ENCODE data around the gene KIFC1. TPM values are rescaled to one million over a fixed set of nuclear protein-coding genes. Genes with fewer than 3 reads are reported as not detected.

KIFC1 gene
- total and polyA plus RNA-seq, 9 of the 15 experiments (the other 6 are each of a cell fraction or from before 2014, with no cell fraction given): 1.3 to 95.2 (median 76.9) TPM

DNA sequence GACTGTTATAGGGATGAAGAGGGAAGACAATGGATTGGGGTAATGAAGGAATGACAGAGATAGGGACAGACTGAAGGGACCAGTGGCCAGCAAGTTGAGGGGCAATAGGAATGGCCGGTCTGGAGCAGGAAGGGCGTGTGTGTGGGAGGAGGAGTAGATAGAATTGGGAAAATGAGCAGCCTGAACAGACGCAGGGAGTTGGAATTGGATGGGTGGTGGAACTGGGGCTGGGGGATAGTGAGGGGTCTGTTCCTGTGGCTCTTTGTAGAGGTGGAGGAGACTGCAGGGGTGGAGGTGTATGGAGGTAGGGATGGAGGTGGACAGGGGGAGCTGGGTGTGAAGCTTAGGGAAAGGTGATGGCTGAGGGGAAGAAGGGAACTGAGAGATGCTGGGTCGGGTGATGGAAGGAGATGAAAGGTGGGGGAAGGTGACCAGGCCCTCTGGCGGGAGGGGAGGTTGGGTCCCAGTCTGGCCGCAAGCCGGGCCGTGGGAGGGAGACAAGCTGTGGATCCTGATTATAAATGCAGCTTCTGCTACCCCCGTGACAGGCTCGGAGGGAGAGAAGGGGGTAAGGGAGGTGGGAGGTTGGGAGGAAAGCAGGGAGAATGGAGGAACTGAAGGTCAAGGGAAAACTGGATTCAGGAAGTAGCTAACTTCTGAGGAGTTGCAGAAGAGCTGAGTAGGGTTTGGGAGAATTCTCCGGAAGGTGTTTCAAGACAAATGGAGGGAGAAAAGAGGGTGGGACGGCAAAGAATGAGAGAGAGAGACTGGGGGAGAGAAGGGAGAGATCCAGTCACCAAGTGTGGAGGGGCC, 33.4 kb downstream of the KIFC1 start (continued):
- TF ChIP-seq, protein P1, sequence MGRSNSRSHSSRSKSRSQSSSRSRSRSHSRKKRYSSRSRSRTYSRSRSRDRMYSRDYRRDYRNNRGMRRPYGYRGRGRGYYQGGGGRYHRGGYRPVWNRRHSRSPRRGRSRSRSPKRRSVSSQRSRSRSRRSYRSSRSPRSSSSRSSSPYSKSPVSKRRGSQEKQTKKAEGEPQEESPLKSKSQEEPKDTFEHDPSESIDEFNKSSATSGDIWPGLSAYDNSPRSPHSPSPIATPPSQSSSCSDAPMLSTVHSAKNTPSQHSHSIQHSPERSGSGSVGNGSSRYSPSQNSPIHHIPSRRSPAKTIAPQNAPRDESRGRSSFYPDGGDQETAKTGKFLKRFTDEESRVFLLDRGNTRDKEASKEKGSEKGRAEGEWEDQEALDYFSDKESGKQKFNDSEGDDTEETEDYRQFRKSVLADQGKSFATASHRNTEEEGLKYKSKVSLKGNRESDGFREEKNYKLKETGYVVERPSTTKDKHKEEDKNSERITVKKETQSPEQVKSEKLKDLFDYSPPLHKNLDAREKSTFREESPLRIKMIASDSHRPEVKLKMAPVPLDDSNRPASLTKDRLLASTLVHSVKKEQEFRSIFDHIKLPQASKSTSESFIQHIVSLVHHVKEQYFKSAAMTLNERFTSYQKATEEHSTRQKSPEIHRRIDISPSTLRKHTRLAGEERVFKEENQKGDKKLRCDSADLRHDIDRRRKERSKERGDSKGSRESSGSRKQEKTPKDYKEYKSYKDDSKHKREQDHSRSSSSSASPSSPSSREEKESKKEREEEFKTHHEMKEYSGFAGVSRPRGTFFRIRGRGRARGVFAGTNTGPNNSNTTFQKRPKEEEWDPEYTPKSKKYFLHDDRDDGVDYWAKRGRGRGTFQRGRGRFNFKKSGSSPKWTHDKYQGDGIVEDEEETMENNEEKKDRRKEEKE (IDR thresholded peaks at IDR 0.05; ENCODE audit: borderline replicate concordance in 1 of 2, control insufficient read depth in 1 of 2, low read depth in 2 of 2, low read length in 1 of 2): 0 out of 4 replicates have a peak, but pooled peaks of 1 of the 2 experiments have one; percentile 47
- TF ChIP-seq ZNF282 (CRISPR knock-in tag; IDR thresholded peaks at IDR 0.05) (no peak), SAFB2 (IDR thresholded peaks at IDR 0.05; ENCODE audit: borderline replicate concordance, low read depth, low read length, severe bottlenecking) (no peak), PHF8 (IDR thresholded peaks at IDR 0.05; ENCODE audit: borderline replicate concordance, low read length) (peak; percentile 52; the same call in 1 of the 2 replicates), MEIS2 (IDR thresholded peaks at IDR 0.05; ENCODE audit: partially characterized antibody) (peak; percentile 45), ZNF165 (CRISPR knock-in tag; IDR thresholded peaks at IDR 0.05; ENCODE audit: borderline replicate concordance) (no peak), SLC30A9 (CRISPR knock-in tag; IDR thresholded peaks at IDR 0.05) (no peak), ASH1L (IDR thresholded peaks at IDR 0.05; ENCODE audit: borderline replicate concordance, low read depth, partially characterized antibody) (peak; percentile 53), TCF3 (CRISPR knock-in tag; IDR thresholded peaks at IDR 0.05) (peak; percentile 80), TAL1 (IDR thresholded peaks at IDR 0.05) (peak; percentile 63; the same call in 1 of the 2 replicates), HMGN3 (IDR thresholded peaks at IDR 0.05; ENCODE audit: borderline replicate concordance, extremely low read depth, insufficient read length, low read depth, low read length) (no peak), ELF4 (CRISPR knock-in tag; IDR thresholded peaks at IDR 0.05) (peak; percentile 59), KAT7 (CRISPR knock-in tag; IDR thresholded peaks at IDR 0.05; ENCODE audit: borderline replicate concordance) (peak; percentile 73; the same call in 1 of the 2 replicates), NCOR1 (IDR thresholded peaks at IDR 0.05) (peak; percentile 74)
- TF ChIP-seq, protein P2, sequence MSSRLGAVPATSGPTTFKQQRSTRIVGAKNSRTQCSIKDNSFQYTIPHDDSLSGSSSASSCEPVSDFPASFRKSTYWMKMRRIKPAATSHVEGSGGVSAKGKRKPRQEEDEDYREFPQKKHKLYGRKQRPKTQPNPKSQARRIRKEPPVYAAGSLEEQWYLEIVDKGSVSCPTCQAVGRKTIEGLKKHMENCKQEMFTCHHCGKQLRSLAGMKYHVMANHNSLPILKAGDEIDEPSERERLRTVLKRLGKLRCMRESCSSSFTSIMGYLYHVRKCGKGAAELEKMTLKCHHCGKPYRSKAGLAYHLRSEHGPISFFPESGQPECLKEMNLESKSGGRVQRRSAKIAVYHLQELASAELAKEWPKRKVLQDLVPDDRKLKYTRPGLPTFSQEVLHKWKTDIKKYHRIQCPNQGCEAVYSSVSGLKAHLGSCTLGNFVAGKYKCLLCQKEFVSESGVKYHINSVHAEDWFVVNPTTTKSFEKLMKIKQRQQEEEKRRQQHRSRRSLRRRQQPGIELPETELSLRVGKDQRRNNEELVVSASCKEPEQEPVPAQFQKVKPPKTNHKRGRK (tag; IDR thresholded peaks at IDR 0.05): peak; percentile 25; the same call in 1 of the 2 replicates
- TF ChIP-seq, protein P3, sequence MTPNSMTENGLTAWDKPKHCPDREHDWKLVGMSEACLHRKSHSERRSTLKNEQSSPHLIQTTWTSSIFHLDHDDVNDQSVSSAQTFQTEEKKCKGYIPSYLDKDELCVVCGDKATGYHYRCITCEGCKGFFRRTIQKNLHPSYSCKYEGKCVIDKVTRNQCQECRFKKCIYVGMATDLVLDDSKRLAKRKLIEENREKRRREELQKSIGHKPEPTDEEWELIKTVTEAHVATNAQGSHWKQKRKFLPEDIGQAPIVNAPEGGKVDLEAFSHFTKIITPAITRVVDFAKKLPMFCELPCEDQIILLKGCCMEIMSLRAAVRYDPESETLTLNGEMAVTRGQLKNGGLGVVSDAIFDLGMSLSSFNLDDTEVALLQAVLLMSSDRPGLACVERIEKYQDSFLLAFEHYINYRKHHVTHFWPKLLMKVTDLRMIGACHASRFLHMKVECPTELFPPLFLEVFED (CRISPR knock-in tag; conservative IDR thresholded peaks at IDR 0.05): peak; percentile 6; the same call in 1 of the 2 replicates
- TF ChIP-seq, protein P4, sequence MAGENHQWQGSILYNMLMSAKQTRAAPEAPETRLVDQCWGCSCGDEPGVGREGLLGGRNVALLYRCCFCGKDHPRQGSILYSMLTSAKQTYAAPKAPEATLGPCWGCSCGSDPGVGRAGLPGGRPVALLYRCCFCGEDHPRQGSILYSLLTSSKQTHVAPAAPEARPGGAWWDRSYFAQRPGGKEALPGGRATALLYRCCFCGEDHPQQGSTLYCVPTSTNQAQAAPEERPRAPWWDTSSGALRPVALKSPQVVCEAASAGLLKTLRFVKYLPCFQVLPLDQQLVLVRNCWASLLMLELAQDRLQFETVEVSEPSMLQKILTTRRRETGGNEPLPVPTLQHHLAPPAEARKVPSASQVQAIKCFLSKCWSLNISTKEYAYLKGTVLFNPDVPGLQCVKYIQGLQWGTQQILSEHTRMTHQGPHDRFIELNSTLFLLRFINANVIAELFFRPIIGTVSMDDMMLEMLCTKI (IDR thresholded peaks at IDR 0.05; ENCODE audit: partially characterized antibody): no peak
